ENCODE results near the gene POGZ.

POGZ gene, protein sequence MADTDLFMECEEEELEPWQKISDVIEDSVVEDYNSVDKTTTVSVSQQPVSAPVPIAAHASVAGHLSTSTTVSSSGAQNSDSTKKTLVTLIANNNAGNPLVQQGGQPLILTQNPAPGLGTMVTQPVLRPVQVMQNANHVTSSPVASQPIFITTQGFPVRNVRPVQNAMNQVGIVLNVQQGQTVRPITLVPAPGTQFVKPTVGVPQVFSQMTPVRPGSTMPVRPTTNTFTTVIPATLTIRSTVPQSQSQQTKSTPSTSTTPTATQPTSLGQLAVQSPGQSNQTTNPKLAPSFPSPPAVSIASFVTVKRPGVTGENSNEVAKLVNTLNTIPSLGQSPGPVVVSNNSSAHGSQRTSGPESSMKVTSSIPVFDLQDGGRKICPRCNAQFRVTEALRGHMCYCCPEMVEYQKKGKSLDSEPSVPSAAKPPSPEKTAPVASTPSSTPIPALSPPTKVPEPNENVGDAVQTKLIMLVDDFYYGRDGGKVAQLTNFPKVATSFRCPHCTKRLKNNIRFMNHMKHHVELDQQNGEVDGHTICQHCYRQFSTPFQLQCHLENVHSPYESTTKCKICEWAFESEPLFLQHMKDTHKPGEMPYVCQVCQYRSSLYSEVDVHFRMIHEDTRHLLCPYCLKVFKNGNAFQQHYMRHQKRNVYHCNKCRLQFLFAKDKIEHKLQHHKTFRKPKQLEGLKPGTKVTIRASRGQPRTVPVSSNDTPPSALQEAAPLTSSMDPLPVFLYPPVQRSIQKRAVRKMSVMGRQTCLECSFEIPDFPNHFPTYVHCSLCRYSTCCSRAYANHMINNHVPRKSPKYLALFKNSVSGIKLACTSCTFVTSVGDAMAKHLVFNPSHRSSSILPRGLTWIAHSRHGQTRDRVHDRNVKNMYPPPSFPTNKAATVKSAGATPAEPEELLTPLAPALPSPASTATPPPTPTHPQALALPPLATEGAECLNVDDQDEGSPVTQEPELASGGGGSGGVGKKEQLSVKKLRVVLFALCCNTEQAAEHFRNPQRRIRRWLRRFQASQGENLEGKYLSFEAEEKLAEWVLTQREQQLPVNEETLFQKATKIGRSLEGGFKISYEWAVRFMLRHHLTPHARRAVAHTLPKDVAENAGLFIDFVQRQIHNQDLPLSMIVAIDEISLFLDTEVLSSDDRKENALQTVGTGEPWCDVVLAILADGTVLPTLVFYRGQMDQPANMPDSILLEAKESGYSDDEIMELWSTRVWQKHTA (N-terminal part only)

DNA sequence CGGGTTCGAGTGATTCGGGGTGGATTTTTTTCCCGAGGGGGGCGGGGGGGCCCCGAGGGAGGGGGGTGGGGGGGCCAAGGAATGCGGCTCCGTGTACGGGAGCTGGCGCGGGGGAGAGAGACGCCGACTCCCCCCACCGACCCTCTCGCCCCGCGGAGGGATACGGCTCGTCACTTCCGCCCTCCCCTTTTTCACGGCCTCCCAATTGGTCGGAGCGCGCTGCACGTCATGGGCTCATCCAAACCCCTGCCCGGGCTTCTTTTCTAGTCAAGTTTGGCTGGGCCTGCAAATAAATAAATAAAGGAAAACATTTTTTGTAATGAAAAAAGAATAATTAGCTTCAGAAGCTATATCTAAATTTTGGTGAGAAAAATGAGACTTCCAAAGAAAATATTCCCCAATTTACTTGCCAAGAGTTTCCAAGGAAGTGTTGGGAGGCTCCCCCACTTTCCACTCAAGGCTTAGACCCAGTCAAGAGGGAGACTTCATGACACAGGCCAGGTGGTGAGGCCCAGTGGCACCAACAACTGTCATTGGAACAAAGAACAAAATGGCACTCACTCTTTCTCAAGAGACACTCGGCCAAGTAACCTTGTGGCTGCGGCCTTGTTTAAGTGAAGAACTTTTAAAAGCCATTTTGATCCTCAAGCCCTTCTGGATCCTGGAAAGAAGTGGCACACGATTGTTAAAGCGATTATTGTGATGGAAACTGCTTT lies at the start of gene POGZ:
Gene POGZ (minus strand): TSS at position 164 of the 716 bp plus-strand sequence. CDS start 17,290 bp downstream, outside the sequence.
- peak; percentile 96 for DNase-seq

DNA sequence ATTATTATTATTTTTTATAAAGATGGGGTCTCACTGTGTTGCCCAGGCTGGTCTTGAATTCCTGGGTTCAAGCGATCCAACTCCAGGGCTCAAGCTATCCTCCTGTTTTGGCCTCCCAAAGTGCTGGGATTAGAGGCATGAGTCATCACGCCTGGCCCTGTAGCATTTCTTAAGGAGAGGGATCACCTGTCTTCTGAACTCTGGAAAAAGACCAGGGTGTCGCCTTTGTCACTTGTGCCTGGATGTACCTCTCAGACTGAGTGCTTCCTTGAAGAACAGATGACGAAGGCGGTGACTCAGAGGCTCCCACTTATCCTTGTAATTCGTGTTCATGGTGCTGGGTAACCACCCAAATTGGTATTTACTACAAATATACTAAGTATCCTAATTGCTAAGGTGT lies 49.5 kb upstream of the POGZ start:
- DNase-seq: no peak

DNA sequence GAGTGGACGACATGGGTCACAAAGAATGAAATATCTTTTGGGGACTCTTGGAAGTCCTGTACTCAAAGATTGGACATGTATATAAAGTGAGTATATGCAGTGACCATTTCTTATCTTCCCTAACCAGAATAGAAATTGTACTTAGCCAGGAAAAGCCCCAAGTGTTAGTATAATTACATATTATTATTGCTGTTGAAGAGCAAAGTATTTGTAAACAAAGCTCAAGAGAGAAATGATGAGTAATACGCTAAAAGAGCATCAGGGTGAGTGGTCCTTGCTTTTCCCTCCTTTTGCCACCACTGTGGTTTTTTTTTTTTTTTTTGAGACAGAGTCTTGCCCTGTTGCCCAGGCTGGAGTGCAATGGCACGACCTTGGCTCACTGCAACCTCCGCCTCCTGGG lies 45.5 kb upstream of the POGZ start:
- no peak for DNase-seq

DNA sequence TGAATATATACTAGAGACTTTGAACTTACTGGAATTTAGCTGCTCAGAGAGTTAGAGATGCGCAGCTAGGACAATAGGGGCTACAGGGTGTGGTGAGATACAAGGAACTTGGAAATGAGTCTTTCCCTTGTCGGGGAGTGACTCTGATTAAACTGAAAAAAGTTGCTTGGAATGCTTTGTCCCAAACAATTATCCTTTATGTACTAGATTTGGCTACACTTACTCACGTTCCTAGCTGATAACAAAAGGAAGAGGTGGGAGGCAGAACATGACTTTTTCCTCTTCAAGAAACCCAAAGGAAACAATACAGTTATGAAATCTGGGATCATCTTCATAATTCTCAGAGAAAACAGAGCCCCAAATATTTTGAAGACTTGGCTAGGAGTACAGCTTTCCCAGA lies 45.0 kb upstream of the POGZ start:
- DNase-seq: no peak

DNA sequence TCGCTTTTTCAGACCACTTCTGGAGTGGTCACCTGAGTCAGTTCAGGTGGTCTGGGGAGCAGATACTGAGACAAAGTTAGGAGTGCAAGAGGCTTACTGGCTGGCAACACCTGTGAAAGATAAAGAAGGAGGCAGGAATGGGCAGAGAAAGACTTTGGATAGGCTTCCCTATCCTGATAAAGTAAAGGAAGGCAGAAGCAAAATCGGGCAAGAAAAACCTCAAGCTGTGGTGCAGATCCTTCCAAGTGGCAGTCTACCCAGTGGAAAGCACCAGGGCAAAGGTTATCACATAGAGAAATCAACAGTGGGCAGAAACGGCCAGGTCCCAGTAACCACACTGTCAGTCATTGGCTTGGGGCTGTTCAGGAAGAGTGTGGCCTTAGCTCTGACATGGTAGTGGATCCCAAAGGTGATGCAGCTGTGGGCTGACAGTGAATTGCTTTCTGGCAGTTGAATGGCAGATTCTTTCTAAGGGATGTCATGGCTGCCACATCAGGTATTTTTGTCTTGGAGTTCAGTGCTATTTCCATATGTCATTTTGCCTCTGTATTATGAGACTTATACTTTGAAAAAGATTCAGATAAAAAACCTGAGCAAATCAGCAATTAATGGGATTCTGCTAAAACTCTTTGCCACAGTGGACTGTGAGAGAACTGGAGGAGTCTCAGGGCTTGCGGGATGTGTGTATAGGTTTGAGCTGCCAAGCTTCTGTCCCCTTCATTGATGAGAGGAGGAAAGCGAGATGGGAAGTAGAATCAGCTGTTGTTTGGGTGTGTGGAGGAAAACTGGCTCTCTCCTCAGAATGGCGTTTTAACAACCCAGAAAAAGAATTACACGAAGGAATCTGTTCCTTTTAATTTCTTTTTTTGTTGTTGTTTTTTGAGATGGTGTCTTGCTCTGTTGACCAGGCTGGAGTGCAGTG lies 43.8 kb upstream of the POGZ start:
- DNase-seq: no peak

DNA sequence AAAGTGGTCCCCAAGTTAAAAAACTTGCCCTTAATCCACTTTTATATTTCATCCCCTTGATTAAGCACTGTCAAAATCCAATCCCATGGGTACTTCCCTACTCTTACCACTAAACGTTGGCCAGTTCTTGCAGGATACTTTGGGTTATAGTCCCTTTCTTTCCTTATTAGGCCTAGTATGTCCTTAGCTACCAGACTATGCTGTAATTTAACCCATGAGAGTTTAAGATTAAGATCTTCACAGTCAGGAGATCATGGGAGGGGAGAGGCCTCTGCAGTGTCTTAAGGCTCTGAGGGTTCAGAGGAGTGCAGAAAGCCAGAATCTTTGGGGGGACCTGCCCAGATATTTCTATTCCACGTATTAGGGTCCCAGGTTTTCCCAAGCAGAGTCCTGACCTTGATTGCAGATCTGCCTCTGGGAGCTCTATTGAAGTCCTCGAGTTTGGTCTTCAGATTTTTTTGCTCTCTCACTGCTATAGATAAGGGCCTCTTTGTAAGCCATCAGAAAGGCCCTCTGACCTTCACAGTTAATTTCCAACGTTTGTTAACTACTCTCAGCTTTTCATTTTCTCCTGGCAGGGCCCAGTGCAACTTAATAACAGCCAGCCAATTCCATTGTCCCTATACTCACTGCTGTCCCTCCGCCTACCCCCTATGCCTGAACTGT lies 42.9 kb upstream of the POGZ start:
- DNase-seq: no peak

DNA sequence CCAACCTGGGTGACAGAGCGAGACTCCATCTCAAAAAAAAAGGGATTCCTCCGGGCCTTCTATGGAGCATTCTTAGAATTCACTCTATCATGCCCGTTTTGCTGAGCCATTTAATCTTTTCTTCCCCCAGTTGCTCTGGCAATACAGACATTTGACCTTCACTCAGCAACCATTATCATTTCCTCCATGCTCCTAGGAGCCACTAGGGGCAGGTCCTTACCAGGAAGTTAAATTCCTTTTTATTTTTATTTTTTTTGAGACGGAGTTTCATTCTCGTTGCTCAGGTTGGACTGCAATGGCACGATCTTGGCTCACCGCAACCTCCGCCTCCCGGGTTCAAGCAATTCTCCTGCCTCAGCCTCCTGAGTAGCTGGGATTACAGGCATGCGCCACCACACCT lies 42.2 kb upstream of the POGZ start:
- no peak for DNase-seq

DNA sequence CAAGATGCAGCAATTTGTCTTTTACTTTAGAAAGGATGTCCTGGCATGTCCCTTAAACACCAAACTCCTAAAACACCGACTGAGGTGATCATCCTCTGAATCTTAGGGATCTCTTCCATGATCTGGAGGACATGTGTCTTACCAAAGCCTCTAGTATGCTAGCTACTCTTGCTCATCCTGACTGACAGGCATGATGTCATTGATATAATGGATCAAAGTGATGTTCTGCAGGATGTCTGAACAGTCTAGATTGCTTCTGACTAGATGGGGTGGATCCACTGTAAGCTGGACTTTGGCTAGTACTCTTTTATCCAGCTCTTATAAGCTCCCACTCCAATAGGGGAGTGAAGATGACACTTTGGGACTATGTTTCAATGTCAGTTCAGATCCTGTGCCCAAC lies 40.6 kb upstream of the POGZ start:
- DNase-seq: no peak

DNA sequence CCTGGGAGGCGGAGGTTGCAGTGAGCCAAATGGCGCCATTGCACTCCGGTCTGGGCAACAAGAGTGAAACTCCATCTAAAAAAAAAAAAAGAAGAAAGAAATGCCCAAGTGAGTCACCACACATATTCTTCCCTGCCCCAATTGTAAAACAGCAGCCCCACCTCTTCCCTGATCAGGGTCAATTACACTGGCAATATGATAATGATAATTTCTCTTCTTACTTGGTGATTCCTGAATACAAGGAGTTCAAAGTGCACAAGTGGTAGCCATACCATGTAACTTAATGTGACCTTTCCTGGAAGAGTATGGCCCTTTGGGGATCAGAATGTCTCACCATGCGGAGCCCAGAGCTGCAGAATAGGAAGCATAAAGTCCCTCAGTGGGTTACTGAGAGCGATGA lies 40.1 kb upstream of the POGZ start:
- DNase-seq: no peak

DNA sequence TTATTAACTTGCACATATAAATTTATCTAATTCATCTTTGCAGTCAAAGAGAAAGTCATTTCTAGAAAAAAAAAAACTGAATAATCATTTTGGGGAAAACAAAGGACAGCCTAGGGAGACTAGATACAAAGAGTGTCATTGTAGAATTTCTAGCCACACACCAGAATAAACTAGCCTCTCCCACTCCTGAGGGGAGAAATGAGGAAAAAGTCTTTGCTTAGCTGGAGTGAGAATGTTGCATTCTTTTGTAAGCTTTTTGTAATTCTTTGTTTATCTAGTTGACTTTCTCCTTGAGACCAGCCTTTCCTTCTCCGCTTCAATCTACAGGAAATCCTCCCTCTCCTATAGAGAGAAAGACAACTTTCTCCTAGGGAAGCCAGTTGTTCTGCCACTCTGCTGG lies 36.0 kb upstream of the POGZ start:
- no peak for DNase-seq

DNA sequence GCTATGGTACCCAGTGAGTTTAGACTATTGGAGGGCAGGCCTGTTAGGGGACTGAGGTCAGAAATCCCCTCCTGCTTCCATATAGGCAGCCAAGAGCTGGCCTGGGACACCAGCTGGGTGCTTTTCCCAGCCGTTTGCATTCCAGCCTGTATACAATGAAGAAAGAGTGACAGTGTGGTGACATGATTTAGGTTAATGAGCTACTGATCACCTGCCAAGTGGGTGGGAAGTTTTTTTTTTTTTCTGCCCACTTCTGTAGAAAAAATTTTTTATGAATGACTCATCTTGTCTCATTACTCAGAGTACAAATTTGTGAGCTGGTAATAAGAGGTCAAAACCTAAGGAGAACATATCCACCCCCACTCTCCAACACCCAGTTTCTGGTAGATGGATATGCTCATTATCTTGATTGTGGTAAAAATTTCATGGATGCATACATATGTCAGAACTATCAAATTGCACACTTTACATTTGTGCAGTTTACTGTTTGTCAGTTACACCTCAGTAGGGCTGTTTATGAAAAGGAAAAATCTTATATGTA lies 35.5 kb upstream of the POGZ start:
- no peak for DNase-seq

DNA sequence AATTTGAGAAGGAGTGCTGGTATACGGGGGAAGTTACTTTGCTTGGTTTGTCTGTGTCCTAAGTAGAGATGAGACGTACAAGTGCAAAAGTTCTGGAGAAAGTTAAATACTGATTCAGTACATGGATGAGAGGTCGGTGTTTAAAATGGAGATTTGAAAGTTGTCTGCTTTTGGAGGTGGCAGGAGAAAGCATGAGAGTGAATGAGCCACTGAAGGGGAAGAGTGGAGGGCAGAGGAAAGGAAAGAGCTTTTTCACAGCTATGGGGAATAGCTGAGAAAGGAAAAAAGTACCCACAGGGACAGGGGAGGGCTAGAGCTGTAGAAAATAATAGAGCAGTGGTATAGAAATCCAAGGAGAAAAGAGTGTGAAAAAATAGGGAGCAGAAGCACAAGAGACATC lies 33.7 kb upstream of the POGZ start:
- DNase-seq: no peak

DNA sequence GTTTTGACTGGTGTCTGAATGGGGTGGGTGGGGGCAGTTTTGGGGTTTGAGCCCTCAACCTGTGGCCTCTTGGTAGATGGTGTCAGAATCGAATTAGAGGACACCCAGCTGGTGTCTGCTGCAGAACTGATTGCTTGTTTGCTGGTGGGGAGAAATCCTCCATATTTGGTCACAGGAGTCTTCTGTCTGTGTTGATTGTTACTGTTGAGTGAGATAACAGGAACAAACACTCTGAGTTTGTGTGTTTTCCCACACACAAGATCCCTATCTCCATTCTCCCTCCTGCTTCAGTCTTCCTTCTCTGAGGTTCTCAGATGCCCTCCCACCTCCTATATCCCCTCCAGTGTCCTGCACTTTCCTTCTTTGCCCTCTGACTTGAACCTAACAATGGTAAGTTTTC lies 32.8 kb upstream of the POGZ start:
- DNase-seq: no peak

DNA sequence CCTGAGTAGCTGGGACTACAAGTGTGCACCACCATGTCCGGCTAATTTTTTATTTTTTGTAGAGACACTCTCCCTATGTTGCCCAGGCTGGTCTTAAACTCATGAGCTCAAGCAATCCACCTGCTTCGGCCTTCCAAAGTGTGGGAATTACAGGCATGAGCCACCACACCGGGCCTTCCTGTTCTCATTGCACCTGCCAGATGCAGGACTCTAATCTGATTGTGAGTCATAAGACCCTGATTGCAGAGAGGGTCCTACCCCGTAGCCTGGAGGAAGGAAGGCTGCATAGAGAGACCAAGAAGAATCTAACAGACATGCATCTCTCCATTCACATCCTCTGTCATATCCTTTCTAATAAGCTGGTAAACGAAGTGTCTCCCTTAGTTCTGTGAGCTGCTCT lies 32.3 kb upstream of the POGZ start:
- no peak for DNase-seq

DNA sequence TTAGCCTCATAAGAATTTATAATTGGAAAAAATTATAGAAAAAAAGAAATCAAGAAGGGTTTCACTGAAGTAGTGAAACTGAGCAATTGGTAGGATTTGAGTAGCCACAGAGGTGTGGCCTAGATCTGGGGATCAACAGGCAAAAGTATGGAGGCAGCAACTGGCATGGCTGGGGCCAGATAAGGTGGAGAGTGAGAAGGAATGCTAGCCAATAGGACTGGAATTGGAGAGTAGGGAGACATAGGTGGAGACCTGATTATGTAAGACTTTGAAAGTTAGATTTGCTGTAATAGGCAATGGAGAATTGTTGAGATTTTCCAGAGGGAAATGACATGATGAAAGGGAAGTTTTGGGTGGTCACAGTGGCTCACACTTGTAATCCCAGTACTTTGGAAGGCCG lies 27.3 kb upstream of the POGZ start:
- DNase-seq: no peak

DNA sequence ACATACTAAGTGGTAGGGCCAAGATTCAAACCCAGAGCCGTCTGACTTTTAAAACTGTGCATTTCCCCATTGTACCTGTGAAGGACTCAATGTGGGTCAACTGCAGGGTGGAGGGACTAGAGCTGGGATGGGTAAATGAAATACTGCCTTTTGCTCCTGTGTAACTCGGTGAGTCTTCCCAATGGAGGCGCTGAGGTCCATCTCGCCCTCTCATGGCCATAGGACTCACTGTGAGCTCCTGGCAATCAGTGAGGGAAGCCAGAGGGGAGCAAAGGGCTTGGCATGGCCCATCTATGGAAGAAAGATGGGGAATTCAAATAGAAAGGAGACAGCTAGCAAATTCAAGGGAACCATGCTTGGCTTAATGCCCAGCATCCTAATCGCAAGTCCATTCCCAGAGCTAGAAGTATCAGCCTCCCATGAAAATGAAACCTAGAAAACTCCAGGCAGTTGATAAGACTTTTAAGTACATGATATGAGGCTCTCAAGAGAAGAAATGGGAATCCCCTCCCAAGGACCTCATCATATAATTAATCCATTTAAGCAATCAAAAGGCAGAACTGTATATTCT lies 26.5 kb upstream of the POGZ start:
- DNase-seq: no peak

DNA sequence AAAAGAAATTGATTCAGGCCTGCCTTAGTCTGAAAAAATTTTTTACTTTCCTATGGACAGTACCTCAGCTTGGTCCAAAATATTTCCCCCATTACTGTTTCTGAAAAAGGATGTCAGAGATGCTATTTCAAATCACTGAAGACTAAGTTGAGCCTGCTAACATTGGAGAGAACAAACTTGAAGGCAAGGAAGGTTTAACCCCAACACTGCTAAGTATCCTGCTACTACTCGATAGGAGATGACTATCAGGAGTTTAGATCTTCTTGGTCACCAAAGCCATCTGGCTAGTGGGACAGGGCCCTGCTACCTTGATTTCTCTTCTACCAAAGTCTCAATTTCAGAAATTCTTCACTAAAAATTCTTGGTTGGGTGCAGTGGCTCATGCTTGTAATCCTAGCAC lies 22.7 kb upstream of the POGZ start:
- no peak for DNase-seq

DNA sequence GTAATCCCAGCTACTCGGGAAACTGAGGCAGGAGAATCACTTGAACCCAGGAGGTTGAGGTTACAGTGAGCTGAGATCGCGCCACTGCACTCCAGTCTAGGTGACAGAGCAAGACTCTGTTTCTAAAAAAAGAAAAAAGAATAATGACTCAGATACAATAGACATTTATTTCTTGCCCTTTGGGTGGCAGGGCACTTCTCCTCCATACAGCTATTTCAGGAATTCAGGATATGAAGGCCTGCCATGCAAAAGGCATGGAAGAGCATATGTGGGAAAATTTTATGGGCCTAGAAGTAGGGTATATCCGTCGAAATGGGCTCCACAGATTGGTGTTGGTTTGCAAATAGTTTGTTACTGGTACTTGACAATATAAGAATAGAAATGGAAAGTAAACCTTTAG lies 20.2 kb upstream of the POGZ start:
- no peak for DNase-seq

DNA sequence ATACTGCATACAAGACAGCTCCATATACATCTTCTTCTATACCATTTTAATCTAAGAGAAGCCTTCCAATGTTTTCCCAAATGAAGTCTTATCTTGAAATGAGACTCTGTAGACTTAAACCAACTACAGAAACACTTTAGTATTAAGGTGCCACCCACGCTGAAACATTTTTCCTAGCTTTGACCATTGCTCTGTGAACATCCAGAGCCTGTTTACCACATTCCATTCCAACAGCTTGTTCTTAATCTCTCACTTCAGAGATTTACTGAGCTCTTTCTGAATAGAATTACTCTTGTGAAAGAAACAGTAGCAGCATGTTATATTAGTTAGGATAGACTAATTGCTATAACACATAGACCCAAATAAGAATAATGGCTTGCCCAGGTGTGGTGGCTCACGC lies 19.6 kb upstream of the POGZ start:
- DNase-seq: no peak

DNA sequence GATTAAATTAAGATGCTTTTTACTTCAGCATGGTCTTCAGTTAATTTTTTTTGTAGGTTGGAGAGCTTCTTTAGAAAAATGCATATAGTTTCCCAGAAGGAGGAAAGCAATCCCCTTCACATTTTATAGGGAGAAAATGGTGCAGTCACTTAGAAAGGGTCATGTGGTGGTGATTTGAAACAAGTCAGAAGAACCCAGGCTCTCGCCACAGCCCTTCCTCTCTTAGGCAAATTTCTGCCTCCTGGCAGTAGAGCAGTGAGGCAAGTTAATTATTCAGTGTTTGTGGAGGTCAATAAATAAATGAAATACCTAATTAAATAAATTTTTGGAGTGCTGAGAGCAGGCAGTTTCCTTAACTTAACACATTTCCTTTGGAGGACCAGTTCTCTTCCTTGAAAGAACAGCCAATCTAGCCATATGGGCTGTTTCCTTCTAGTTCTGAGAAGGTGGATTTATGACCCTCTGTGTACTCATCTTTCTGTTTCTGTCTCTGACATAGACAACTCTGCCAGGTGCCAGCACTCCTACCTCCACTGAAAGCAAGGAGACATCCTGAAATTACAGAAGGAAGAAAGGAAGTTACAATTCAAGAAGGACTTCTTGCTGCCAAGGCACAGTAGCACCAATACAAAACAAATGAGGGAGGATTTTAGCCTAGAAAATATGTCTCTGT lies 19.0 kb upstream of the POGZ start:
- DNase-seq: no peak

All from NCI-H510A (cell line).